GM12891 (cell line): ENCODE data around the gene RGS21.

Source experiments
- DNase-seq: peaks from one replicate; pipeline ENCODE4 v3.0.0; 2011; ENCODE audit warnings: low spot score; ENCODE audit not compliant: insufficient read length
- FAIRE-seq: peaks from 2 replicates; lab custom pipeline; 2011; peaks lifted over from hg19 to GRCh38; lab: Jason Lieb, UNC
- PAX5 ChIP-seq: IDR thresholded peaks from 2 replicates; pipeline ENCODE4 v1.6.1; 2011; ENCODE audit warnings: low read length, moderate library complexity, mild to moderate bottlenecking; ENCODE audit not compliant: insufficient read depth, severe bottlenecking
- POLR2A ChIP-seq: IDR thresholded peaks from 2 replicates; pipeline ENCODE4 v1.6.1; 2011; ENCODE audit warnings: low read depth, low read length, control low read depth
- POLR2AphosphoS5 ChIP-seq: IDR thresholded peaks from 2 replicates; pipeline ENCODE4 v1.6.1; 2011; ENCODE audit warnings: low read depth, low read length, control low read depth
- POU2F2 ChIP-seq: IDR thresholded peaks from 2 replicates; pipeline ENCODE4 v1.6.1; 2011; ENCODE audit warnings: low read depth, mild to moderate bottlenecking, control low read depth, low read length, moderate library complexity
- SPI1 ChIP-seq: IDR thresholded peaks from 2 replicates; pipeline ENCODE4 v1.6.1; 2011; ENCODE audit warnings: low read depth, low read length, control low read depth
- TAF1 ChIP-seq: IDR thresholded peaks from 2 replicates; pipeline ENCODE4 v1.6.1; 2011; ENCODE audit warnings: low read depth, low read length, control low read depth

The RGS21 gene

DNA sequence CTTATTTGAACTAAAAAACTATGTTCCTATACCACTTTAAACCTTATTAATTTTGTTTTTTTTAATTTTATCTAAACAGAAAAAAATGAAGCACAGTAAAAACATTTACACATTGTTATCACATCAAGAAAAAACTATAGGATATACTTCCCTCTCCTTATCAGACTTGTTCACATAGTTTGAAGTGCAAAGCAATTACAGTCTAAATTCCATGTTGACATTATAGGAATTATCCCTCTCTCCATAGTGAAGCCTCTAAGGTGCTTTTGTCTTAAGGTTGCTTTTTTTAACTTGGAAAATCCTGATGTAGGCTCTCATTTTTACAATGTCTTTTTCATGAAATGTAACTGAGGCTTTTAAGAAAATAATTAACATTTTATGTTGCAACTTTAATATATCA lies 85.8 kb downstream of the RGS21 start:
- no peak for FAIRE-seq

GRCh38 chr1:192407206-192407605 lies 90.4 kb downstream of the RGS21 start:
- FAIRE-seq (no peak), DNase-seq (no peak)
- TF ChIP-seq POU2F2 (no peak), POLR2A (no peak), TAF1 (no peak), PAX5 (no peak), POLR2AphosphoS5 (no peak), SPI1 (no peak)

More for the DNA sequence above, 85.8 kb downstream of the RGS21 start:
- no peak for DNase-seq
- TF ChIP-seq POLR2AphosphoS5 = no peak
- no peak for TF ChIP-seq POLR2A
- no peak for TF ChIP-seq PAX5
- no peak for TF ChIP-seq POU2F2
